ENCODE measurements around the gene STEAP1. TPM values are rescaled to one million over a fixed set of nuclear protein-coding genes. Genes with fewer than 3 reads are reported as not detected.

STEAP1 gene
- total and polyA plus RNA-seq, 4 donors, result 20.0 to 37.1 (median 29.6) TPM

DNA sequence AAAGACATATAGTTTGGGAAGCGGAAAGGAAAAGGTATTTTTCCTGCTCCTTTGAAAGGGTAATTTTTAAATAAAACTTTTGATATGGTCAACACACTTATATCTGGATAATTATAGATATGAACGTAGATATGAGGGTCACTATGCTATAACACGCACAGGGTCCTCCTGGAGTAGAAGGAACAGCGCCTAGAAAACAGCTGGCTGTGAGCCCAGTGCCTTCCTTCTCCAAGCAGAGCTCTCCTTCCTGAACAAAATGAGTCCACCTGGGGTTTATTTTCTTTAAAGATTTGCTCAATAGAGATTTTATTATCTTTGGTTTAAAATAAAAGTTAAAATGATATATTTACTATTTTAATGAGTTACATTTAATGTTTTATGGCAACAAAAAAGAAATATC lies 13.1 kb downstream of the STEAP1 start:
- H3K27ac ChIP-seq (ENCODE audit: low read depth in 1 of 2, low read length in 2 of 2), result no peak overlapping the region
- TF ChIP-seq YY1 (IDR thresholded peaks at IDR 0.05), result no peak
- no peak for TF ChIP-seq FOXA1 (IDR thresholded peaks at IDR 0.05)
- TF ChIP-seq, protein P1, sequence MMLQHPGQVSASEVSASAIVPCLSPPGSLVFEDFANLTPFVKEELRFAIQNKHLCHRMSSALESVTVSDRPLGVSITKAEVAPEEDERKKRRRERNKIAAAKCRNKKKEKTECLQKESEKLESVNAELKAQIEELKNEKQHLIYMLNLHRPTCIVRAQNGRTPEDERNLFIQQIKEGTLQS (IDR thresholded peaks at IDR 0.05), result no peak
- TF ChIP-seq RAD21 (IDR thresholded peaks at IDR 0.05), result no peak
- no peak for TF ChIP-seq SP1 (IDR thresholded peaks at IDR 0.05)
- TF ChIP-seq MAX (IDR thresholded peaks at IDR 0.05), result no peak
- no peak for TF ChIP-seq HNF4G (IDR thresholded peaks at IDR 0.05)
- TF ChIP-seq ZBTB33 (IDR thresholded peaks at IDR 0.05), result no peak
- no peak for TF ChIP-seq NR2F2 (IDR thresholded peaks at IDR 0.05)
- no peak for TF ChIP-seq HNF4A (conservative IDR thresholded peaks at IDR 0.05)
- no peak for TF ChIP-seq TAF1 (conservative IDR thresholded peaks at IDR 0.05)
- no peak for TF ChIP-seq RXRA (IDR thresholded peaks at IDR 0.05)
- TF ChIP-seq FOXA2 (IDR thresholded peaks at IDR 0.05), result no peak
- no peak for TF ChIP-seq JUND (IDR thresholded peaks at IDR 0.05)

GRCh38 chr7:90169891-90170290 lies 15.6 kb downstream of the STEAP1 start:
- H3K4me3 ChIP-seq (ENCODE audit: low read depth in 1 of 3, low read length in 3 of 3), result no peak overlapping the region
- H3K9me3 ChIP-seq (ENCODE audit: control insufficient read depth in 4 of 4, low read length in 3 of 4), result no peaks in the 10 kb centered on the region
- H3K9ac ChIP-seq (ENCODE audit: low read depth in 1 of 2, low read length in 2 of 2), result no peak overlapping the region
- H3K36me3 ChIP-seq (ENCODE audit: control insufficient read depth in 4 of 4, insufficient read depth in 3 of 4, low read depth in 1 of 4, low read length in 3 of 4), result no peaks in the 10 kb centered on the region
- peaks cover 2 to 17% (median 8%) of the 10 kb centered on the region in 4 donors for H3K4me1 ChIP-seq (ENCODE audit: control insufficient read depth in 4 of 4, insufficient read depth in 4 of 4, low read length in 3 of 4)
- TF ChIP-seq NR2F2 (IDR thresholded peaks at IDR 0.05) (no peak), RAD21 (IDR thresholded peaks at IDR 0.05) (no peak), FOXA1 (IDR thresholded peaks at IDR 0.05) (no peak), HNF4G (IDR thresholded peaks at IDR 0.05) (no peak), FOXA2 (IDR thresholded peaks at IDR 0.05) (no peak), RXRA (IDR thresholded peaks at IDR 0.05) (no peak)
- H3K27me3 ChIP-seq (ENCODE audit: control insufficient read depth in 4 of 4, insufficient read depth in 4 of 4, low read length in 3 of 4), result no peaks in the 10 kb centered on the region
- no peak for DNase-seq (ENCODE audit: low spot score)
- H3K27ac ChIP-seq (ENCODE audit: low read depth in 1 of 2, low read length in 2 of 2), result no peak overlapping the region
- 96% methylated on average over 1 of the region's 1 CpG for WGBS

More for the DNA sequence above, 13.1 kb downstream of the STEAP1 start:
- H3K36me3 ChIP-seq (ENCODE audit: control insufficient read depth in 4 of 4, insufficient read depth in 3 of 4, low read depth in 1 of 4, low read length in 3 of 4), result peaks cover 0 to 4% (median 0%) of the 10 kb centered on the region in 4 donors
- WGBS, result 91% methylated on average over 4 of the region's 4 CpGs
- H3K4me1 ChIP-seq (ENCODE audit: control insufficient read depth in 4 of 4, insufficient read depth in 4 of 4, low read length in 3 of 4), result peaks cover 0 to 3% (median 0%) of the 10 kb centered on the region in 4 donors
- DNase-seq (ENCODE audit: low spot score), result no peak
- no peaks in the 10 kb centered on the region for H3K27me3 ChIP-seq (ENCODE audit: control insufficient read depth in 4 of 4, insufficient read depth in 4 of 4, low read length in 3 of 4)
- H3K4me3 ChIP-seq (ENCODE audit: low read depth in 1 of 3, low read length in 3 of 3), result no peak overlapping the region
- no peaks in the 10 kb centered on the region for H3K9me3 ChIP-seq (ENCODE audit: control insufficient read depth in 4 of 4, low read length in 3 of 4)
- no peak overlapping the region for H3K9ac ChIP-seq (ENCODE audit: low read depth in 1 of 2, low read length in 2 of 2)

DNA sequence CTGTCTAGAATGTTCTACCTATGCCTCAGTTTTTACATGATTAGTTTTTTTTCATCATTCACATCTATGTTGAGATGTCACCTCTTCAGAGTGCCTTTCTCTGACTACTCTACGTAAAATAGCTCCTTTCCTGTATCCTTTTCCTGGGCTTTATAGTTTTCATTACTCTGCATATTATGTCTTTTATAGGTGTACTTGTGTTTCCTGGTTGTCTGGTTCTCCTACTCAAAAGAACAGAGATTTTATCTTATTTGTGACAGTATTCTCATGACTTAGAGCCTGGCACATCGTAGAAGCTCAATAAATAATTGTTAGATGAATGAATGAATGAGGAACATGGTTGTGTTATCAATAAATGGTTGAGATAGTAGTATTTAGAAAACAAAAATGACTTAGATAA lies 17.9 kb downstream of the STEAP1 start:
- TF ChIP-seq HNF4A (conservative IDR thresholded peaks at IDR 0.05) (no peak), JUND (IDR thresholded peaks at IDR 0.05) (no peak), FOXA2 (IDR thresholded peaks at IDR 0.05) (no peak), NR2F2 (IDR thresholded peaks at IDR 0.05) (no peak), TAF1 (conservative IDR thresholded peaks at IDR 0.05) (no peak)
- no peak for DNase-seq (ENCODE audit: low spot score)
- 80% methylated on average over 2 of the region's 2 CpGs for WGBS
- Histone ChIP-seq H3K36me3 (ENCODE audit: control insufficient read depth in 4 of 4, insufficient read depth in 3 of 4, low read depth in 1 of 4, low read length in 3 of 4) (no peaks in the 10 kb centered on the region), H3K4me3 (ENCODE audit: low read depth in 1 of 3, low read length in 3 of 3) (no peak overlapping the region), H3K4me1 (ENCODE audit: control insufficient read depth in 4 of 4, insufficient read depth in 4 of 4, low read length in 3 of 4) (peaks cover 2 to 20% (median 8%) of the 10 kb centered on the region in 4 donors), H3K9me3 (ENCODE audit: control insufficient read depth in 4 of 4, low read length in 3 of 4) (no peaks in the 10 kb centered on the region), H3K27me3 (ENCODE audit: control insufficient read depth in 4 of 4, insufficient read depth in 4 of 4, low read length in 3 of 4) (no peaks in the 10 kb centered on the region), H3K27ac (ENCODE audit: low read depth in 1 of 2, low read length in 2 of 2) (peak overlapping the region in 1 of 2 donors; percentile 71), H3K9ac (ENCODE audit: low read depth in 1 of 2, low read length in 2 of 2) (no peak overlapping the region)
